ENCODE data around the gene CSK.

Gene CSK

GRCh38 chr15:74773731-74774252 lies 8.1 kb upstream of the CSK start:
- Histone ChIP-seq H3K27me3 (replicated peaks; ENCODE audit: control insufficient read depth, insufficient read depth, low read length) (no peaks in the 10 kb centered on the region), H3K36me3 (ENCODE audit: control insufficient read depth, insufficient read depth, low read length) (no peaks in the 10 kb centered on the region), H3K4me3 (replicated peaks; ENCODE audit: low read depth, low read length) (no peak overlapping the region)
- no peak for DNase-seq (ENCODE audit: extremely low read depth, insufficient read length)
- TF ChIP-seq CTCF (IDR thresholded peaks at IDR 0.05; ENCODE audit: insufficient read depth, low read length, poor library complexity, severe bottlenecking): no peak

- H3K4me3 ChIP-seq (replicated peaks; ENCODE audit: low read depth, low read length): no peak overlapping the region
- no peaks in the 10 kb centered on the region for H3K36me3 ChIP-seq (ENCODE audit: control insufficient read depth, insufficient read depth, low read length)
- no peak for DNase-seq (ENCODE audit: extremely low read depth, insufficient read length)
- H3K27me3 ChIP-seq (replicated peaks; ENCODE audit: control insufficient read depth, insufficient read depth, low read length): no peaks in the 10 kb centered on the region
- TF ChIP-seq CTCF (IDR thresholded peaks at IDR 0.05; ENCODE audit: insufficient read depth, low read length, poor library complexity, severe bottlenecking): no peak
Observed at GRCh38 chr15:74775132-74775562, 6.7 kb upstream of the CSK start.

- Histone ChIP-seq H3K4me3 (replicated peaks; ENCODE audit: low read depth, low read length) (no peak overlapping the region), H3K36me3 (ENCODE audit: control insufficient read depth, insufficient read depth, low read length) (no peaks in the 10 kb centered on the region), H3K27me3 (replicated peaks; ENCODE audit: control insufficient read depth, insufficient read depth, low read length) (no peaks in the 10 kb centered on the region)
- no peak for DNase-seq (ENCODE audit: extremely low read depth, insufficient read length)
- TF ChIP-seq CTCF (IDR thresholded peaks at IDR 0.05; ENCODE audit: insufficient read depth, low read length, poor library complexity, severe bottlenecking): no peak
Observed at GRCh38 chr15:74775894-74776293, 6.0 kb upstream of the CSK start.

- Histone ChIP-seq H3K36me3 (ENCODE audit: control insufficient read depth, insufficient read depth, low read length) (no peaks in the 10 kb centered on the region), H3K4me3 (replicated peaks; ENCODE audit: low read depth, low read length) (peak overlapping the region; percentile 0; the same call in 1 of the 2 replicates), H3K27me3 (replicated peaks; ENCODE audit: control insufficient read depth, insufficient read depth, low read length) (no peaks in the 10 kb centered on the region)
- DNase-seq (ENCODE audit: extremely low read depth, insufficient read length): peak; percentile 82
- TF ChIP-seq CTCF (IDR thresholded peaks at IDR 0.05; ENCODE audit: insufficient read depth, low read length, poor library complexity, severe bottlenecking): no peak
Observed at GRCh38 chr15:74776821-74777768, 4.8 kb upstream of the CSK start.

GRCh38 chr15:74777769-74778598 lies 3.9 kb upstream of the CSK start:
- no peak overlapping the region for H3K4me3 ChIP-seq (replicated peaks; ENCODE audit: low read depth, low read length)
- no peaks in the 10 kb centered on the region for H3K36me3 ChIP-seq (ENCODE audit: control insufficient read depth, insufficient read depth, low read length)

More at GRCh38 chr15:74777769-74778598, 3.9 kb upstream of the CSK start:
- TF ChIP-seq CTCF (IDR thresholded peaks at IDR 0.05; ENCODE audit: insufficient read depth, low read length, poor library complexity, severe bottlenecking): no peak
- DNase-seq (ENCODE audit: extremely low read depth, insufficient read length): no peak
- H3K27me3 ChIP-seq (replicated peaks; ENCODE audit: control insufficient read depth, insufficient read depth, low read length): no peaks in the 10 kb centered on the region

Data from GM06990 (cell line).